ENCODE data around the gene SLC6A15.

The SLC6A15 gene

GRCh38 chr12:84843593-84844144 lies 68.9 kb downstream of the SLC6A15 start:
- Histone ChIP-seq H3K9me2 (replicated peaks; ENCODE audit: insufficient read depth, low read length) (no peaks in the 10 kb centered on the region), H3K9ac (ENCODE audit: low read length) (no peak overlapping the region), H3K9me3 (replicated peaks; ENCODE audit: insufficient read depth, low read length) (no peaks in the 10 kb centered on the region), H3K36me3 (replicated peaks; ENCODE audit: insufficient read depth, low read length) (no peaks in the 10 kb centered on the region), H3K4me3 (ENCODE audit: low read length) (no peak overlapping the region), H3K79me2 (ENCODE audit: low read length) (no peaks in the 10 kb centered on the region), H3K27me3 (replicated peaks; ENCODE audit: insufficient read depth, low read length) (no peaks in the 10 kb centered on the region), H3K4me2 (ENCODE audit: low read depth, low read length) (no peak overlapping the region), H4K20me1 (ENCODE audit: insufficient read depth, low read length) (no peaks in the 10 kb centered on the region), H3K4me1 (ENCODE audit: low read length) (no peaks in the 10 kb centered on the region), H3F3A (ENCODE audit: insufficient read depth, low read length) (no peaks in the 10 kb centered on the region), H3K27ac (ENCODE audit: low read length) (no peak overlapping the region), H2AFZ (ENCODE audit: low read length) (no peak overlapping the region)
- no peak for DNase-seq
- TF ChIP-seq CTCF (IDR thresholded peaks at IDR 0.05; ENCODE audit: low read length), result no peak

DNA sequence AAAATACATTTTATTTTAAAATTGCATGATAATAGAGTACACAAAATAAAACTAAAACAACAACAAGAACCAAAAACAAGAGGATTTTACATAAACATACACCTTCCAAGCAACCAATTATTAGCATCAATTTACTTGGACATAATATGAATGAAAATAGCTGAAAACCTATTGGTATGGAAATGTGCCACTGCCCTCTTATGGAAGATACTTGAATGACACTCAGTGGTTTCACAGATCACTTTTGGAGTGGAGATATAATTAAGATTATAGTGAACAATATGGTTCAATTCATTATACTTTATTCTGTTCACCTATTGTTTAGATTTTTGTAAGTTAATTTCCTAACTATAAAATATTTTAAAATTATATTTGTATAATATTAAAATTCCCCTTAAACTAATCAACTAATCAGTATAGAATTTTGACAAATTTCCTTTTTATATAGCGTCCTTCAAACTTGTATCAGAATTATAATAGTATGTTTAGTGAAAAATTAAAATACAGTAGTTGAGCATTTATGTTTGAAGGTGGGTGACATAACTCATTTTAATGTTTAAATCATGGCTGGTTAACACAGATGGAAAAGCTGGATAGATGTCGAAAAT lies 70.1 kb downstream of the SLC6A15 start:
- H3K4me3 ChIP-seq (ENCODE audit: low read length), result no peak overlapping the region
- H2AFZ ChIP-seq (ENCODE audit: low read length), result no peak overlapping the region
- no peaks in the 10 kb centered on the region for H3K4me1 ChIP-seq (ENCODE audit: low read length)
- no peak overlapping the region for H3K4me2 ChIP-seq (ENCODE audit: low read depth, low read length)
- H3K79me2 ChIP-seq (ENCODE audit: low read length), result no peaks in the 10 kb centered on the region
- H3K27ac ChIP-seq (ENCODE audit: low read length), result no peak overlapping the region
- TF ChIP-seq CTCF (IDR thresholded peaks at IDR 0.05; ENCODE audit: low read length) (peak; percentile 67), EZH2 (optimal IDR thresholded peaks at IDR 0.05; ENCODE audit: low read depth, low read length) (no peak)
- peak; percentile 53 for DNase-seq
- H4K20me1 ChIP-seq (ENCODE audit: insufficient read depth, low read length), result no peaks in the 10 kb centered on the region
- no peaks in the 10 kb centered on the region for H3F3A ChIP-seq (ENCODE audit: insufficient read depth, low read length)
- H3K9me2 ChIP-seq (replicated peaks; ENCODE audit: insufficient read depth, low read length), result no peaks in the 10 kb centered on the region
- H3K9me3 ChIP-seq (replicated peaks; ENCODE audit: insufficient read depth, low read length), result no peaks in the 10 kb centered on the region
- H3K36me3 ChIP-seq (replicated peaks; ENCODE audit: insufficient read depth, low read length), result no peaks in the 10 kb centered on the region
- no peak overlapping the region for H3K9ac ChIP-seq (ENCODE audit: low read length)
- no peaks in the 10 kb centered on the region for H3K27me3 ChIP-seq (replicated peaks; ENCODE audit: insufficient read depth, low read length)

GRCh38 chr12:84841591-84841990 lies 71.0 kb downstream of the SLC6A15 start:
- no peak for DNase-seq
- H2AFZ ChIP-seq (ENCODE audit: low read length), result no peak overlapping the region
- H3K9ac ChIP-seq (ENCODE audit: low read length), result no peak overlapping the region
- no peak overlapping the region for H3K4me3 ChIP-seq (ENCODE audit: low read length)
- no peaks in the 10 kb centered on the region for H3K36me3 ChIP-seq (replicated peaks; ENCODE audit: insufficient read depth, low read length)
- no peaks in the 10 kb centered on the region for H3K27me3 ChIP-seq (replicated peaks; ENCODE audit: insufficient read depth, low read length)
- no peak for TF ChIP-seq EZH2phosphoT487 (IDR thresholded peaks at IDR 0.05; ENCODE audit: low read length)
- TF ChIP-seq CTCF (IDR thresholded peaks at IDR 0.05; ENCODE audit: low read length), result no peak
- TF ChIP-seq EZH2 (optimal IDR thresholded peaks at IDR 0.05; ENCODE audit: low read depth, low read length), result no peak
- no peaks in the 10 kb centered on the region for H3K9me2 ChIP-seq (replicated peaks; ENCODE audit: insufficient read depth, low read length)
- no peaks in the 10 kb centered on the region for H3K9me3 ChIP-seq (replicated peaks; ENCODE audit: insufficient read depth, low read length)
- H4K20me1 ChIP-seq (ENCODE audit: insufficient read depth, low read length), result no peaks in the 10 kb centered on the region
- no peak overlapping the region for H3K27ac ChIP-seq (ENCODE audit: low read length)
- no peaks in the 10 kb centered on the region for H3K4me1 ChIP-seq (ENCODE audit: low read length)
- H3K79me2 ChIP-seq (ENCODE audit: low read length), result no peaks in the 10 kb centered on the region
- H3F3A ChIP-seq (ENCODE audit: insufficient read depth, low read length), result no peaks in the 10 kb centered on the region
- H3K4me2 ChIP-seq (ENCODE audit: low read depth, low read length), result no peak overlapping the region
